Body of pancreas (tissue), 4 donors: ENCODE results near the gene DTX1.

Experiments used
- POLR2A ChIP-seq, 3 donors: fragments of 450-650 bp; IDR thresholded peaks; one replicate each; pipeline ENCODE4 v1.6.1; 2016; ENCODE audit warnings: antibody characterized with exemption in 3 of 3, mild to moderate bottlenecking in 2 of 3
- TF ChIP-seq, protein P1 (sequence below), 7 experiments: fragments of 450-650 bp in 4 of 7; fragments of 200-600 bp in 3 of 7; sonication (generic) in 3 of 7; IDR thresholded peaks; one replicate each; pipeline ENCODE4 v1.5.1; 2016 to 2019; ENCODE audit warnings: antibody characterized with exemption in 7 of 7

DNA sequence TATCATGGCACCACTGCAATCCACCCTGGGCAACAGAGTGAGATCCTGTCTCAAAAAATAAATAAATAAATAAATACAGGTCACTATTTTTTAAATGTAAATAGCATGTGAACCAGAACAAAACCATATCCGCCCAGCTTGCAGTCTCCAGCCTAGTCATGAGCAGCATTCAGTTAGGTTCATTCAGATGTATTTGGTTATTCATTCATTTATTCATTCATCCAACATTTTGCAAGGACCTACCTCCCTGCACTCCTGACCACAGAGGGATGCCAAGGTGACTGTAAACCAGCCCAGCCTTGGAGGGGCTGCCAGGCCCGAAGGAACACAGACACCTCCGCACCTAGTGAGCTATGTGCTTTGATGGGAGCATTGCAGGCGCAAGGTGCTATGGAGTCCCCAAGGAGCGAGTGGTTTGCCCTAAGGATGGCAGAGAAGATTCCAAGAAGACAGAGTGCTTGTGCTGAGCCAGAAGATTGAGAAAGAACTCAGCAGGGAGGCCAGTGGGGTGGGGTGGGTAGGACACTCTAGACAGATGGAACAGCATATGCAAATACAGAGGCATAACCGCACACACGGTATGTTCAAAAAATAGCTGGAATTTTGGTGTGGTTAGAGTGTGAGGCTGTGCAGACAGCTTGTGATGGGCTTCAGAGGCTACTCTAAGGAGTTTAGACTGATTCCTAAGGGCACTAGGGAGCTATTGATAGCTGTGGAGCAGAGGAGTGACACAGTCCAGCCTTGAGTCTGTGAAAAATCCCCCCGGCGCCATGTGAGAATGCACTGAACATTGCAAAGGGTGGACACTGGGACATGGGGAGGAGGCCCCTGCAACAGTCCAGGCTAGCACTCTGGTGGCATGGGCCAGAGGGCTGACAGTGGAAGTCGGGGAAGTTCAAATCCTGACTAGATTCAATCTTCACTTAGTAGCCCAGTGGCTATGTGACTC lies 11.7 kb downstream of the DTX1 start:
- TF ChIP-seq, protein P1, sequence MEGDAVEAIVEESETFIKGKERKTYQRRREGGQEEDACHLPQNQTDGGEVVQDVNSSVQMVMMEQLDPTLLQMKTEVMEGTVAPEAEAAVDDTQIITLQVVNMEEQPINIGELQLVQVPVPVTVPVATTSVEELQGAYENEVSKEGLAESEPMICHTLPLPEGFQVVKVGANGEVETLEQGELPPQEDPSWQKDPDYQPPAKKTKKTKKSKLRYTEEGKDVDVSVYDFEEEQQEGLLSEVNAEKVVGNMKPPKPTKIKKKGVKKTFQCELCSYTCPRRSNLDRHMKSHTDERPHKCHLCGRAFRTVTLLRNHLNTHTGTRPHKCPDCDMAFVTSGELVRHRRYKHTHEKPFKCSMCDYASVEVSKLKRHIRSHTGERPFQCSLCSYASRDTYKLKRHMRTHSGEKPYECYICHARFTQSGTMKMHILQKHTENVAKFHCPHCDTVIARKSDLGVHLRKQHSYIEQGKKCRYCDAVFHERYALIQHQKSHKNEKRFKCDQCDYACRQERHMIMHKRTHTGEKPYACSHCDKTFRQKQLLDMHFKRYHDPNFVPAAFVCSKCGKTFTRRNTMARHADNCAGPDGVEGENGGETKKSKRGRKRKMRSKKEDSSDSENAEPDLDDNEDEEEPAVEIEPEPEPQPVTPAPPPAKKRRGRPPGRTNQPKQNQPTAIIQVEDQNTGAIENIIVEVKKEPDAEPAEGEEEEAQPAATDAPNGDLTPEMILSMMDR (IDR thresholded peaks at IDR 0.05), result no peak
- no peak for TF ChIP-seq POLR2A (IDR thresholded peaks at IDR 0.05)
